H1 (cell line): ENCODE results near the gene PDP2. TPM values are rescaled to one million over a fixed set of nuclear protein-coding genes. Genes with fewer than 3 reads are reported as not detected.

Source experiments
- CTCF ChIA-PET: fragments of 300-600 bp; sonication (Branson Sonifier 250); formaldehyde crosslinking; loops from one replicate; lab custom pipeline; 2021; ENCODE audit not compliant: partially characterized antibody; lab: Charles Lee
- POLR2A ChIA-PET: fragments of 300-600 bp; sonication (Branson Sonifier 250); formaldehyde crosslinking; loops from one replicate; lab custom pipeline; 2021; ENCODE audit warnings: inconsistent platforms; ENCODE audit not compliant: partially characterized antibody; lab: Charles Lee
- DNase-seq, 2 experiments: peaks; one replicate each; pipeline versions ENCODE4 v3.0.0 to v3.0.0-alpha.2; 2010 to 2022; ENCODE audit warnings: low spot score in 2 of 2, low read depth in 1 of 2, mixed read lengths in 1 of 2
- FAIRE-seq: peaks from 2 replicates; lab custom pipeline; 2011; peaks lifted over from hg19 to GRCh38; lab: Jason Lieb, UNC
- H2AFZ ChIP-seq: 2 replicates; pipeline ENCODE4 v1.8.1; 2012; ENCODE audit warnings: low read length, inconsistent platforms
- H2AK5ac ChIP-seq: 2 replicates; pipeline ENCODE4 v1.6.1; 2013; ENCODE audit warnings: low read depth, low read length
- H2BK120ac ChIP-seq: replicated peaks from 2 replicates; pipeline ENCODE3; 2013; ENCODE audit warnings: low read depth, low read length, inconsistent platforms
- H2BK12ac ChIP-seq: 2 replicates; pipeline ENCODE4 v1.6.1; 2013; ENCODE audit warnings: low read depth, low read length
- H2BK15ac ChIP-seq: 2 replicates; pipeline ENCODE4 v1.6.1; 2013; ENCODE audit warnings: low read length
- H2BK20ac ChIP-seq: 2 replicates; pipeline ENCODE4 v1.6.1; 2013; ENCODE audit warnings: low read length
- H2BK5ac ChIP-seq: 2 replicates; pipeline ENCODE4 v1.6.1; 2013; ENCODE audit warnings: low read depth, low read length
- H3K14ac ChIP-seq: 2 replicates; pipeline ENCODE4 v1.6.1; 2013; ENCODE audit warnings: inconsistent platforms; ENCODE audit not compliant: insufficient read length
- H3K18ac ChIP-seq: 2 replicates; pipeline ENCODE4 v1.6.1; 2013; ENCODE audit warnings: low read length; ENCODE audit errors: extremely low read depth
- H3K23ac ChIP-seq: 2 replicates; pipeline ENCODE4 v1.6.1; 2013; ENCODE audit warnings: inconsistent platforms; ENCODE audit not compliant: insufficient read length
- H3K23me2 ChIP-seq: 2 replicates; pipeline ENCODE4 v1.6.1; 2013; ENCODE audit warnings: low read depth, low read length
- H3K27ac ChIP-seq: 2 replicates; pipeline ENCODE4 v1.6.1; 2011; ENCODE audit warnings: low read depth, low read length, inconsistent platforms
- H3K27me3 ChIP-seq, 4 experiments: replicated peaks in 1 of 4; 1 replicate in 1 of 4; 2 replicates in 3 of 4; pipeline versions ENCODE4 v1.6.1 to v1.8.1; 2011 to 2013; ENCODE audit warnings: low read length in 3 of 4, mild to moderate bottlenecking in 3 of 4, inconsistent platforms in 2 of 4, mixed read lengths in 2 of 4, moderate library complexity in 1 of 4; ENCODE audit not compliant: control insufficient read depth in 3 of 4, insufficient read depth in 3 of 4; ENCODE audit errors: extremely low read depth in 1 of 4
- H3K36me3 ChIP-seq, 4 experiments: 2 replicates each; pipeline versions ENCODE4 v1.6.1 to v1.8.1; 2011 to 2013; ENCODE audit warnings: mild to moderate bottlenecking in 4 of 4, low read length in 3 of 4, moderate library complexity in 2 of 4, control low read depth in 1 of 4, inconsistent platforms in 1 of 4; ENCODE audit not compliant: insufficient read depth in 4 of 4, control insufficient read depth in 2 of 4
- H3K4ac ChIP-seq: replicated peaks from 2 replicates; pipeline ENCODE3; 2013; ENCODE audit warnings: low read length, low read depth, mixed read lengths, inconsistent platforms; ENCODE audit not compliant: insufficient read length
- H3K4me1 ChIP-seq, 4 experiments: replicated peaks in 1 of 4; 1 replicate in 1 of 4; 2 replicates in 3 of 4; pipeline versions ENCODE4 v1.6.1 to v1.8.1; 2011 to 2013; ENCODE audit warnings: low read length in 3 of 4, inconsistent platforms in 2 of 4, mixed read lengths in 1 of 4; ENCODE audit not compliant: insufficient read depth in 4 of 4, control insufficient read depth in 3 of 4
- H3K4me2 ChIP-seq, 2 experiments: 2 replicates each; pipeline versions ENCODE4 v1.6.1 to v1.8.1; 2011 to 2013; ENCODE audit warnings: low read depth in 2 of 2, low read length in 2 of 2, control low read depth in 1 of 2, inconsistent platforms in 1 of 2, mild to moderate bottlenecking in 1 of 2; ENCODE audit not compliant: insufficient read depth in 1 of 2
- H3K4me3 ChIP-seq, 4 experiments: fragments of 200-600, 300-600 bp in 1 of 4; sonication (generic), shearing (Covaris generic), sonication (Bioruptor Twin) in 1 of 4; 2 replicates each; pipeline versions ENCODE4 v1.5.1 to v1.8.1; 2011 to 2016; ENCODE audit warnings: low read length in 4 of 4, low read depth in 3 of 4, control low read depth in 2 of 4, inconsistent platforms in 2 of 4, mild to moderate bottlenecking in 2 of 4, mixed read lengths in 1 of 4, moderate library complexity in 1 of 4; ENCODE audit not compliant: insufficient read depth in 2 of 4; ENCODE audit errors: extremely low read depth in 1 of 4
- H3K56ac ChIP-seq: replicated peaks from 2 replicates; pipeline ENCODE3; 2013; ENCODE audit warnings: low read depth, mild to moderate bottlenecking, mixed read lengths, low read length, inconsistent platforms; ENCODE audit not compliant: insufficient read length
- H3K79me1 ChIP-seq: 2 replicates; pipeline ENCODE4 v1.6.1; 2013; ENCODE audit warnings: low read depth, low read length, control low read depth
- H3K79me2 ChIP-seq, 2 experiments: 2 replicates each; pipeline versions ENCODE4 v1.6.1 to v1.8.1; 2012 to 2013; ENCODE audit warnings: low read length in 2 of 2, mild to moderate bottlenecking in 2 of 2, inconsistent platforms in 1 of 2; ENCODE audit not compliant: insufficient read depth in 2 of 2, control insufficient read depth in 1 of 2
- H3K9ac ChIP-seq, 4 experiments: replicated peaks in 1 of 4; 1 replicate in 1 of 4; 2 replicates in 3 of 4; pipeline versions ENCODE4 v1.6.1 to v1.8.1; 2011 to 2013; ENCODE audit warnings: low read depth in 3 of 4, low read length in 3 of 4, control low read depth in 2 of 4, mild to moderate bottlenecking in 2 of 4, moderate library complexity in 2 of 4, inconsistent platforms in 1 of 4; ENCODE audit errors: extremely low read depth in 1 of 4
- H3K9me3 ChIP-seq, 2 experiments: 2 replicates each; pipeline versions ENCODE4 v1.6.1 to v1.8.1; 2012 to 2013; ENCODE audit warnings: mild to moderate bottlenecking in 2 of 2, moderate library complexity in 2 of 2, control low read depth in 1 of 2, inconsistent platforms in 1 of 2, low read depth in 1 of 2, low read length in 1 of 2, mixed read lengths in 1 of 2; ENCODE audit not compliant: insufficient read depth in 2 of 2
- H4K20me1 ChIP-seq, 2 experiments: replicated peaks in 1 of 2; 2 replicates each; pipeline versions ENCODE3 to v1.8.1; 2011 to 2013; ENCODE audit warnings: inconsistent platforms in 2 of 2, low read length in 2 of 2, mild to moderate bottlenecking in 1 of 2; ENCODE audit not compliant: insufficient read depth in 2 of 2, control insufficient read depth in 1 of 2
- H4K5ac ChIP-seq: 2 replicates; pipeline ENCODE4 v1.6.1; 2013; ENCODE audit warnings: low read length, low read depth, mixed read lengths, inconsistent platforms; ENCODE audit not compliant: insufficient read length
- H4K8ac ChIP-seq: 2 replicates; pipeline ENCODE4 v1.8.0; 2013; ENCODE audit warnings: mild to moderate bottlenecking, moderate library complexity, low read length, inconsistent platforms; ENCODE audit not compliant: insufficient read depth; ENCODE audit errors: extremely low read depth
- H4K91ac ChIP-seq: replicated peaks from 2 replicates; pipeline ENCODE3; 2013; ENCODE audit warnings: low read length, mixed read lengths, inconsistent platforms; ENCODE audit not compliant: insufficient read length
- BRCA1 ChIP-seq: IDR thresholded peaks from 2 replicates; pipeline ENCODE4 v1.6.1; 2012; ENCODE audit warnings: low read depth, low read length, improper control_type of control experiment
- EGR1 ChIP-seq: IDR thresholded peaks from 2 replicates; pipeline ENCODE4 v1.6.1; 2011; ENCODE audit warnings: low read depth, low read length, borderline replicate concordance
- JUND ChIP-seq: IDR thresholded peaks from 2 replicates; pipeline ENCODE4 v1.6.1; 2011; ENCODE audit warnings: mild to moderate bottlenecking, improper control_type of control experiment, low read length
- RNF2 ChIP-seq: fragments of 200-900, 300-1000 bp; sonication (generic); IDR thresholded peaks from 2 replicates; pipeline ENCODE4 v1.7.1; 2016; ENCODE audit warnings: borderline replicate concordance, low read depth, mild to moderate bottlenecking, antibody characterized with exemption, low read length; ENCODE audit not compliant: poor library complexity, severe bottlenecking; ENCODE audit errors: missing control alignments
- SIN3A ChIP-seq, 2 experiments: IDR thresholded peaks in 1 of 2; conservative IDR thresholded peaks in 1 of 2; 2 replicates each; pipeline ENCODE4 v1.6.1; 2011 to 2012; ENCODE audit warnings: low read length in 2 of 2, improper control_type of control experiment in 1 of 2, low read depth in 1 of 2, mild to moderate bottlenecking in 1 of 2
- SRF ChIP-seq: IDR thresholded peaks from 2 replicates; pipeline ENCODE4 v1.6.1; 2011; ENCODE audit warnings: mild to moderate bottlenecking, low read depth, low read length, moderate library complexity
- TAF7 ChIP-seq: optimal IDR thresholded peaks from 2 replicates; pipeline ENCODE3; 2011; ENCODE audit warnings: low read depth, mild to moderate bottlenecking, inconsistent platforms, low read length, moderate library complexity, borderline replicate concordance
- YY1 ChIP-seq: IDR thresholded peaks from 2 replicates; pipeline ENCODE4 v1.6.1; 2011; ENCODE audit warnings: low read depth, mild to moderate bottlenecking, low read length
- WGBS, 2 experiments: shearing (Covaris generic) in 1 of 2; methylation state at CpG; one replicate each; pipeline versions ENCODE4 v1.1.6 to v1.1.7; 2013 to 2015; ENCODE audit warnings: low lambda C conversion rate in 2 of 2, mixed read lengths in 2 of 2, inconsistent platforms in 1 of 2, low coverage in 1 of 2, missing lambda C conversion rate in 1 of 2; ENCODE audit not compliant: insufficient replicate concordance in 2 of 2, insufficient coverage in 1 of 2, insufficient read length in 1 of 2; ENCODE audit errors: extremely low coverage in 1 of 2, missing lambda C conversion rate in 1 of 2; 5-methylcytosine and 5-hydroxymethylcytosine counted together
- polyA plus RNA-seq, 7 experiments: library from polyadenylated mRNA; depleted of rRNA in 3 of 7; stranded (reverse) in 5 of 7; unstranded in 2 of 7; fragments of >200 nt in 5 of 7; fragments of 200-250 nt in 2 of 7; gene quantifications; 1 replicate in 5 of 7; 2 replicates in 1 of 7; 4 replicates in 1 of 7; pipeline versions ENCODE4 v1.2.1 to v1.2.3, GENCODE V29; 2011 to 2013; ENCODE audit warnings: missing spikeins in 2 of 7, mixed read lengths in 2 of 7
- total RNA-seq: library from RNA; stranded (reverse); fragmentation: NEBNext Ultra II Directional; extraction: Animal tissue kit (Norgen Biotek cat#: 25700); gene quantifications from 2 replicates; pipeline ENCODE4 v1.2.1, GENCODE V29; 2021

Gene PDP2
- total and polyA plus RNA-seq, 2 of the 8 experiments (the other 6 are each of a cell fraction or from before 2014, with no cell fraction given), result 11.7 to 36.5 TPM

DNA sequence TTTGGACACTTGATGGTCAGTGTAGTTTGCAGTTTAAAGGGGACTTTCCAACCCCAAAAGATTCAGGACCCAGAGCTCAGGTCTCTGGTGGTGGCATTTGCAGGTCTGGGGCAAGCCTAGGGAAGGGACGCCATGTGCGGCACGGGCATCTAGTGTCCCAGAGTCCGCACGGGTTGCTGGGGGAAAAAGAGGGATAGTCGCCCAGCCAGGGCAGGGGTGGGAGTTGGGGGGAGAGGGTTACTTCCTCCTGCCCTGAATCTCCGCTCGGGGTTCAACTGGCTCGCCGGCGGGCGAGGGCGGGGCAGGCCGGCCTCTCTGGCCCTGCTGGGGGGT is 36.3 kb upstream of the PDP2 start:
- Histone ChIP-seq H4K8ac (no peak overlapping the region), H3K23ac (no peak overlapping the region), H2BK20ac (no peak overlapping the region), H3K36me3 (no peaks in the 10 kb centered on the region), H2BK120ac (no peak overlapping the region), H3K18ac (no peak overlapping the region; the same call in none of the 2 replicates), H4K5ac (no peak overlapping the region), H2AFZ (peak overlapping the region; percentile 48), H3K9me3 (no peaks in the 10 kb centered on the region), H3K79me2 (no peaks in the 10 kb centered on the region), H3K4me1 (peaks cover 0 to 2% (median 0%) of the 10 kb centered on the region in 4 experiments; a peak in 3 of 7 replicates), H3K27ac (no peak overlapping the region), H3K9ac (no peak overlapping the region), H2BK15ac (no peak overlapping the region), H3K4ac (no peak overlapping the region), H2AK5ac (no peak overlapping the region), H3K23me2 (peaks cover 12% of the 10 kb centered on the region), H2BK5ac (no peak overlapping the region), H3K27me3 (peaks cover 14 to 45% (median 36%) of the 10 kb centered on the region in 4 experiments), H4K20me1 (peaks cover 0 to 3% of the 10 kb centered on the region in 2 experiments), H3K79me1 (no peaks in the 10 kb centered on the region), H3K4me2 (peak overlapping the region; percentile 80 to 98), H4K91ac (no peak overlapping the region), H3K14ac (no peak overlapping the region), H2BK12ac (no peak overlapping the region), H3K56ac (no peak overlapping the region), H3K4me3 (peak overlapping the region; percentile 46 to 75 (median 62))
- ChIA-PET POLR2A (interaction anchor here (1.0 to 3.3 kb wide), 3 partner anchors 14 to 22 kb away, joined by 3 to 26 read pairs (median 5); partner anchors contain the start of gene NAE1), CTCF (interaction anchor here (0.9 to 13.4 kb wide), 4 partner anchors 10 to 193 kb away, joined by 5 to 162 read pairs (median 42); partner anchors contain the start of gene NAE1)
- WGBS, 2 experiments, result 8% methylated on average over 6 of the region's 14 CpGs; no CpG with 5 or more reads in 1 of the 2 experiments
- no peak for TF ChIP-seq RNF2
- no peak for TF ChIP-seq JUND
- TF ChIP-seq TAF7, result no peak
- no peak for TF ChIP-seq YY1
- no peak for TF ChIP-seq EGR1
- no peak for TF ChIP-seq SRF
- no peak for TF ChIP-seq BRCA1
- TF ChIP-seq SIN3A (conservative IDR thresholded peaks at IDR 0.05 in 1 of 2, IDR thresholded peaks at IDR 0.05 in 1 of 2; ENCODE audit: low read depth in 1 of 2, low read length in 2 of 2), result no peak
- no peak for DNase-seq
- no peak for FAIRE-seq
